Right lung (tissue), 10 donors: ENCODE data around the gene TCN2. TPM values are rescaled to one million over a fixed set of nuclear protein-coding genes. Genes with fewer than 3 reads are reported as not detected.
"Not testable (repeated sequence)": the region's sequence is repeated elsewhere in the genome, so short reads cannot be mapped to it uniquely, and the experiment has no call there.

Experiments
- DNase-seq, 2 donors: peaks; one replicate each; pipeline ENCODE4 v3.0.0-alpha.2; 2013
- long read RNA-seq, 8 donors: transcript quantifications; one replicate each; lab custom pipeline, GENCODE V29; 2026
- polyA plus RNA-seq, 5 donors: library from polyadenylated mRNA; unstranded; fragments of 120-200 nt; gene quantifications; one replicate each; pipeline versions ENCODE4 v1.2.1 to v1.2.3, GENCODE V29; 2013; ENCODE audit warnings: inconsistent platforms in 1 of 5, low replicate concordance in 1 of 5; ENCODE audit not compliant: insufficient read length in 5 of 5, insufficient read depth in 1 of 5

TCN2 gene
- polyA plus RNA-seq = 10 to 100 TPM; 21.9 to 41.0 (median 28.1) TPM
- long read RNA-seq, donor 1, transcript TCN2-201 (9 exons, 2,535 nt) = major isoform, 8 of 10 reads
- long read RNA-seq, donor 1, partial matches to known transcripts = 0 of 10 reads
- long read RNA-seq, donor 1, other reads (novel, unspliced or antisense) = 0 of 10 reads
- long read RNA-seq, donor 2, partial matches to known transcripts = 0 of 2 reads
- long read RNA-seq, donor 2, other reads (novel, unspliced or antisense) = 0 of 2 reads
- long read RNA-seq, donor 3, partial matches to known transcripts = 0 of 4 reads
- long read RNA-seq, donor 3, other reads (novel, unspliced or antisense) = 0 of 4 reads
- long read RNA-seq, donor 4, transcript TCN2-201 (9 exons, 2,535 nt) = major isoform, 6 of 7 reads
- long read RNA-seq, donor 4, partial matches to known transcripts = 0 of 7 reads
- long read RNA-seq, donor 4, other reads (novel, unspliced or antisense) = 0 of 7 reads
- long read RNA-seq, donor 5, partial matches to known transcripts = 0 of 6 reads
- long read RNA-seq, donor 5, other reads (novel, unspliced or antisense) = 0 of 6 reads
- long read RNA-seq, donor 6, transcript TCN2-201 (9 exons, 2,535 nt) = major isoform, 15 of 18 reads
- long read RNA-seq, donor 6, partial matches to known transcripts = 0 of 18 reads
- long read RNA-seq, donor 6, other reads (novel, unspliced or antisense) = 0 of 18 reads
- long read RNA-seq, donor 7, transcript TCN2-201 (9 exons, 2,535 nt) = major isoform, 8 of 9 reads
- long read RNA-seq, donor 7, partial matches to known transcripts = 0 of 9 reads
- long read RNA-seq, donor 7, other reads (novel, unspliced or antisense) = 0 of 9 reads
- long read RNA-seq, donor 8, partial matches to known transcripts = 0 of 4 reads
- long read RNA-seq, donor 8, other reads (novel, unspliced or antisense) = 0 of 4 reads

DNA sequence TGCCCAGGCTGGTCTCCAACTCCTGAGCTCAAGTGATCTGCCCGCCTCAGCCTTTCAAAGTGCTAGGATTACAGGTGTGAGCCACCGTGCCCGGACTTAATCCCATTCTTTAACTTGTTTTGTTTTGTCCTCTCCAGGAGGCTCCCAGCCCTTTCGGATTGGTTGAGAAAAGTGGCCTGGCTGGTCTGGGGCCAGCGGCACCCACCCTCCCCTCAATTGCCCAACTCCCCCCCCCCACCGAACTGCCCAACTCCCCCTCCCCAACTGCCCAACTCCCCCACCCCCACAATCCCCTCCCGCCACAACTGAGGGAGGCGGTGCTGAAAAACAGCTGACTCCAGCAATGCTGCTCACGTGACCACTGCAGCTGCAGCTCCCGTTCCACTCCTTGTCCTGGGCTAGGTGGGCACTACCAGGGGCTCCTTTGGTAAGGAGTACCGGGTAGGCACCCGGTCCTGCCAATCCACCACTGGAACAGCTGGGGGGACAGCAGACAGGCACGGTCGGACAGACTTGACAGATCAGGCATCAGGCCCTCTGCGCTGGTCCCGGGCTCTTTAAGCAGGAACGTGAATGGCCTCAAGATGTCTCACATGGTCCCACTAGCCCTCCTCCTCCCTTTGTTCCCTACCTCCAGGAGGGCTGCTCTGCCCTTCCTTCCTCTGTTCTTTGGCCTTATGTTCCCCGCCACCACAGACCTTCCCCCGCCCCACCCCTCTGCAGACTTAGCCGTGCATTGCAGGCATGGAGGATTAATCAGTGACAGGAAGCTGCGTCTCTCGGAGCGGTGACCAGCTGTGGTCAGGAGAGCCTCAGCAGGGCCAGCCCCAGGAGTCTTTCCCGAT is at the start of gene TCN2:
TCN2 (plus strand) TSS at position 720 of the 845 bp plus-strand sequence. CDS start 158 bp downstream, outside the sequence.
- peak; percentile 71 to 76 for DNase-seq

DNA sequence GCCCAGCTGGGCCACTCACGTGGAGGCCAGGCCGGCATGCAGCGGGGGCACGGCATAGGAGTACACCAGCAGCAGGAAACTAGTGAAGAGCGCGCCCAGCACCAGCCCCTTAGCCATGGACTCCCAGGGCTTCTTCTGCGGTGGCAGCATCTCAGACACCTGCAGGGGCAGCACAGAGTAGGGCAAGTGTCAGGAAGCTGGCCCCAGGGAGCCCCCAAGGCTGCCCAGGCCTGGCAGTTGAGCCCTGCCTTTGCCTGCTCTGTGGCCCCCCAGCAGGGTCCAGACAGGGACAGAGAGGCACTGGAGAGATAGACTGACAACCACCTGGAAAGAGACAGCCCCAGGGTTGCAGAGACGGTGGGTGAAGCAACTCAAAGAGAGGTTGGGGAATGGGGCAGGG is 49.7 kb upstream of the TCN2 start:
- DNase-seq = no peak

DNA sequence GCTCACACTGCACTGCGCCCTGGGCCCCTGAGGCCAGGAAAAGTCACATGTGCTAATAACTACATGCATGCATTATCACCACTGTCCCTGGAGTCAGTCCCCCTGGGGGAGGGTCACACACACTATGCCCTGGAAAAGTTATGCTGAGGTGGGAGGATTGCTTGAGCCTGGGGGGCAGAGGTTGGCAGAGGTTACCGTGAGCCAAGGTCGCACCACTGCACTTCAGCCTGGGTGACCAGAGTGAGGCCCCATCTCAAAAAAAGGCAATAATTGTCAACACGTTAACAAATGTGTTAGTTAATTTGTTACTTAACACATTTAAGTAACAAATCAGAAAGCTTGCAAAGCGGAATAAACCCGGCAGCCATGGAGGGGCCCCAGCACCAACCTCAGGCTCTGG is 47.1 kb upstream of the TCN2 start:
- DNase-seq = no peak

DNA sequence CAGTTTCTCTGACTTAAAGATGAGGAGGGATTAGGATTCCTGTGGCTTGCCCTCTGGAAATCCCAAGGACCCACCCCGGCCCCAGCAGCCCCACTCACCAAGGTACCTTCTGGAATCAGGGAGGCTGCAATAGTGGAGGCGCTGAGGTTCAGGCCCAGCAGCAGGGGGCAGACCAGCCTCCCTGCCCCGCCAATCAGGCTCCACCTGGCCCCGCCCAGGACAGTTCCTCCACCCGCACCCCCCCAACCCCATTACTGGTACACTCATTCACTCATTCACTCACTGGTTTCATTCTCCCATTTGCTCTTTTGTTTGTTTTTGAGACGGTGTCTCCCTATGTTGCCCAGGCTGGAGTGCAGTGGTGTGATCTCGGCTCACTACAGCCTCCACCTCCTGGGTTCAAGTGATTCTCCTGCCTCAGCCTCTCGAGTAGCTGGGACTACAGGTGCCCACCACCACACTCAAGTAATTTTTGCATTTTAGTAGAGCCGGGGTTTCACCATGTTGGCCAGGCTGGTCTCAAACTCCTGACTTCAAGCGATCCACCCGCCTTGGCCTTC is 46.3 kb upstream of the TCN2 start:
- not testable (repeated sequence) for DNase-seq

DNA sequence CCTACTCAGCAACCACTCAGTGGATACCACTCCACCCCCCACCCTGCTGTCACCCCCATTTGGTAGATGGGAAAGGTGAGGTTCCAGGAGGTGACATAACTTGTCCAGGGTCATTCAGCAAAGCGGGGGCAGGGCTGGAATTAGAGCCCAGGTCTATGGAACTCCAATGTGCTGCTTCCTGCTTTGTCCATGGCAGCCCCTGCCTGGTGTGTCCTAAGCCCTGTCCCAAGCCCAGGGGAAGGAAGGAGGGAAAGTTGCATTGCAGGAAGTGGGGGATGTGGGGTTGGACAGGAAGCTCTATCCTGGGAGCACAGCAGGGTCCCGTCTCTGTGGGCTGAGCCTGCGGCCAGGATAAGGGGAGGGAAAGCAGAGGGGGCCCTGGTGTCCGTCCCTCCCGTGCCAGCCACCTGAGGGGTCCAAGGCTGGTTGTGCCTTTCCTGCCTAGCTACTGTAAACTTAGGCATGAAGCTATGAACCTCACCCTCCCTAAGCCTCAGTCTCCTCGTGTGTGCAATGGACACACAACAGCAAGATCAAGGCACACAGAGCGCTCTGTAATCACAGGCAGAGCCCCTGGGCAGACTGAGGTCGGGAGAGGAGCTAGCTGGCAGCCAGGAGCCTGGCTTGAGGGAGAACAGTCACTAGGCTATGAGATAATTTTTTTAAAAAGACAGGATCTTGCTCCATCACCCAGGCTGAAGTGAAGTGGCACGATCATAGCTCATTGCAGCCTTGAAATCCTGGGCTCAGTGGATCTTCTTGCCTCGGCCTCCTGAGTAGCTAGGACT is 45.4 kb upstream of the TCN2 start:
- no peak for DNase-seq

DNA sequence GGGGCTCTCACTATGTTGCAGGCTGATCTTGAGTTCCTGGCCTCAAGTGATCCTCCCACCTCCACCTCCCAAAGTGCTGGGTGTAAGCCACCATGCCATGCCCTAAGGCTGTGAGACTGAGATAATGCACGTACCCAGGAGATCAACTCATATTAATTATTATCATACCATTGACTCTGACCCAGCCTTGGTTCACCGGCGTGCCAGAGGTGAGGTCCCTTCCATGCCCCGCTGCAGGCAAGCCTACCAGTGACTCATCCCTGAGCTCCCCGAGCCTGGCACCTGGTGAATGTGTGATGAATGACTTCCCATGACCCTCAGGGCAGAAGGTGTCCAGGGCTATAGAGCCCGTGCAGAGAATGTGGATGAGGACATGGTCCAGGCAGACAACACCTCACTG is 44.6 kb upstream of the TCN2 start:
- DNase-seq = no peak

DNA sequence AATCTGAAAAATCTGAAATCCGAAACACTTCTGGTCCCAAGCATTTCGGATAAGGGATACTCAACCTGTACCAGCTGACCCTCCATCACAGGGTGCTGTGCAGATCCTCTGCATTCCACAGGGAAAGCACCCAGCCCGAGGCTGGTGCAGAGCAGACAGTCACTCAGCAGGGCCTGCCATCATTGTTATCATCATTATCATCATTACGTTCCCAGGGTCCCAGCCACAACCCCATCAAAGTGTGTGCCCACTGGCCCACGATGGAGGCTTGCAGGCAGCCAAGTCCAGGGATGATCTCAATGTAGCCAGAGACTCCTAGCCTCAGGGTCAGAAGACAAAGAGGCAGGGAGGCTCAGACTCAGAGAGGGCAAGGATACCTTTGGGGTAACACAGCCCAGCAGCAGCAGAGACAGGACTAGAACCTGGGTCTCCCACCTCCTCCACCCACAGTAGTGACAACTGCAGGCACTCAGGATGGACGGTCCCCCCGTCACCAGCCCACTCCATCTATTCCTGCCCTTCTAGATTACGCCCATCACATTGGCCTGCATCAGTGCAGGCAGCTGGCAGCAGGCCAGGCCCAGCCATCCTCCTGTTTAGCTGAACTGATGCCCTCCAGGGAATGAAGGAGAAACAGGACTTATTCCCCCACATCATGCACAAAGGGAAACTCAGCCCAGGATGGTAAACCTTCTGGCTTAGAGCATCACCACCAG is 42.8 kb upstream of the TCN2 start:
- no peak for DNase-seq

DNA sequence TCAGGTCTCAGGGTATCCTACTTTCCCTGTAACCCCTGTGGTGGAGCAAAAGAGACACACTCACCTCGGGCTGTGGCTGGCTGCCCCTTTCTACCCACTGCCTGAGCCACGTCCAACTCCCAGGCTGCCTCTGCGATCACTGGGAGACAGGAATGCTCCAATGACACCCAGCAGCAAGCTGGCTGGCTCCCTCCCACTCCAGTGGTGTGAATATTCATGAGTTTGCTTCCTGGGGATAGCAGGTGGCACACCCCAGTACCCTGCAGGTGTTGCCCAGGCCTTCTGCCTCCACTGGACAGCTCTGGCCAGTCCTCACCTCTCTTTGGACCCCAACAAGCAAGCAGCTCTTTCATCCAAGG is 42.2 kb upstream of the TCN2 start:
- no peak for DNase-seq

DNA sequence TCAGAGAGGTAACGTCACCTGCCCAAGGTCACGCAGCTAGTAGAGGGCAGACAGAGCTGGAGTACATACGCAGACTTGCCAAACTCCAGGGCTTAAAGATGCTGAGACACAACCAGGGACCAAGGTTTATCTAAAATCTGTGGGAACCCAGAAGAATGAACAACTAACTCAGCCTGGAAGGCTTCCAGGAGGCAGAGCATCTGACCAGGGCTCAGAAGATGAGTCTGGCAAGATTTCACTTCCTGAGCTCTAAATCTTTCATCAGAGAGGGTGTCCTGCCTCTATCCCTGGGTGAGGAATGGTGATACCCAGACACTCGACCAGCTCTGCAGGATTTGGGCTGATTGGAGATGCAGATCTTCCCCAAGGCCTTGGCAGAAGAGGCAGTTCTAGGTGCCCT is 41.6 kb upstream of the TCN2 start:
- no peak for DNase-seq

DNA sequence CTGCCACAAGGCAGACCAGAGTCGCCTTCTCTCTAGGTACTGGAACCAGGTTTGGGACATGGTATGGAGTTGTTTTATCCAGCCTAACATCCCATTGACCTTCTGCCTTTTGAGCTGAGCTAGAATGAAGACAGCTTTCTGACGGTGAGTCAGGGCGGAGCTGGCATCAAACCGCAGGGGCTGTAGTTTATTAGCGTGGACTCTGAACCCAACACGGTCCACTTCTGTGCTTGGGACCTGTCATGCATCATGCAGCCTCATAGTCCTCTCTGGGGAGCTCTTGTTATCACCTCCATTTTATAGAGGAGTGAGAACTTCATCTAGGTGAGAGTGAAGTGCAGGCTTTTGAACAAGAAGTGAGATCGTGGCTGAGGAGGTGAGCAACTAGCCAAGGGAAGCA is 40.8 kb upstream of the TCN2 start:
- no peak for DNase-seq

DNA sequence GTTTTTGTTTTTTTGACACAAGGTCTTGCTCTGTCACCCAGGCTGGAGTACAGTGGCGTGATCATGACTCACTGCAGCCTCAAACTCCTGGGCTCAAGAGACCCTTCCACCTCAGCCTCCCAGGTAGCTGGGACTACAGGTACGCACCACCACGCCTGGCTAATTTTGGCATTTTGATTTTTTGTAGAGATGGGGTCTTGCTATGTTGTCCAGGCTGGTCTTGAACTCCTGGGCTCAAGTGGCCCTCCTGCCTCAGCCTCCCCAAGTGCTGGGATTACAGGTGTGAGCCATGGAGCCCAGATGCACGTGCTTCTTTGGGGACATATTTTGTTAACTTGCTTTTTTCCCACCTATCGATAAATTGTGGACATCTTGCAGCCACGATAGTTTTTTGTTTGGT is 39.7 kb upstream of the TCN2 start:
- DNase-seq = not testable (repeated sequence)

DNA sequence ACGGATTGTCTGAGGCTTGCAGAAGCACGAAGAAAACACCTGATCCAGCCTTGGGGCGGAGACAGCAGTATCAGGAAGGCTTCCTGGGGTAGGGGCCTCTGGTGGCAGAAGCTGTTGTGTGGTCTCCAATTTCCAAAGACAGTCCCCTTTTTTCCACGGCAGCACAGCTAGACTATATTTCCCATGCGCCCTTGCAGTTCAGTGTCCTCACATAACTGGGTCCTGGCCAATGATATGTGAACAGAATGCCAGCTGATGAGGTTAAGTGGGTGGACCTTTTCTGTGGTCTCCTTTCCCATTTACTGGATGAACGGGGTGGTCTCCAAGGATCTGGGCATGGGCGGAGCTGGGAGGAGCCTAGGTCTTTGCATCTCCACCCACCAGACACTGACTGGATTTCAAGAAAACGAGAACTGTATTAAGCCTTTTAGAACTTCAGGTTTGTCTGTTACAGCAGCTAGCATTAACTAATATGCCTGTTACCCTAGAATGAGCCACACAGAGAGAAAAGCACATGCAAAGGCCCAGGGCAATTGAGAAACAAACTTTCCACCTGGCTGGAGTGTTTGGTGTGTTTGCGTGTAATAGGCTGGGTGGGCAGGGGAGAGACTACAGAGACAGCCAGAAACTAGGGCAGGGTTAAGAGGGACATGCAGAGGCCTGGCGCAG is 38.7 kb upstream of the TCN2 start:
- DNase-seq = no peak

DNA sequence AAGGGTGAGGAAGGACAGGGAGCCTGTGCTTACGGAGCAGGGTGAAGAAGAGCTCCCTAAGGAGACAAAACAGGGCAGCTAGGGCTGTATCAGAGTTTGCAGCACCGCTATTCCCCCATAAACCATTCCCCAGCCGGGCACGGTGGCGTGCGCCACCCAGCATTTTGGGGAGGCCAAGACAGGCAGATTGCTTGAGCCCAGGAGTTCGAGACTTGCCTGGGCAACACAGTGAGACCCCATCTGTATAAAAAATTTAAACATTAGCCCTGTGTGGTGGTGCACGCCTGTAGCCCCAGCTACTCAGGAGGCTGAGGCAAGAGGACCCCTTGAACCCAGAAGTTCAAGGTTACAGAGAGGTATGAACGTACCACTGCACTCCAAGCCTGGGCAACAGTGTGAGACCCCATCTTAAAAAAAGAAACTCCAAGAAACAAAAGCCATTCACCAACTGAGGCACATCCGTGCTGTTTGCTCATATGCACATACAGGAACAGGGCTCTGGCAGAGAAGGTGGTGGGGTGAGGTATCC is 37.2 kb upstream of the TCN2 start:
- DNase-seq = no peak

DNA sequence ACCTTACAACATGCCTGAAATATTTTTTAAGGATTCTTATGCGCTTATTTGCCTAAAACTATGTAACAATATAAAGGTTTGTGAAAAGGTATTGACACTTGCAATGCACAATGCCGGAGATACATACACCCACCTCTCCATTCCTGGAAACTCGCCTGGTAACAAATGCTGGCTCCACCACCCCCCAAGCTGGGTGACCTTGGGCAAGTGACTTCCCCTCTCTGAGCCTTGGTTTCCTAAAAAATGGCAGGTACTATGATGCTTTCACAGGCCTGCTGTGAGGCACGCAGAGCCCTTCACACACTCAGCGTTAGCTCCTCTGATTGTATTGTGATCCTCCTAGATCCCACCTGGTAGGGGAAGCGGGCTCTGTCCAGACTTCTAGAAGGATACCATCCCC is 34.8 kb upstream of the TCN2 start:
- no peak for DNase-seq

DNA sequence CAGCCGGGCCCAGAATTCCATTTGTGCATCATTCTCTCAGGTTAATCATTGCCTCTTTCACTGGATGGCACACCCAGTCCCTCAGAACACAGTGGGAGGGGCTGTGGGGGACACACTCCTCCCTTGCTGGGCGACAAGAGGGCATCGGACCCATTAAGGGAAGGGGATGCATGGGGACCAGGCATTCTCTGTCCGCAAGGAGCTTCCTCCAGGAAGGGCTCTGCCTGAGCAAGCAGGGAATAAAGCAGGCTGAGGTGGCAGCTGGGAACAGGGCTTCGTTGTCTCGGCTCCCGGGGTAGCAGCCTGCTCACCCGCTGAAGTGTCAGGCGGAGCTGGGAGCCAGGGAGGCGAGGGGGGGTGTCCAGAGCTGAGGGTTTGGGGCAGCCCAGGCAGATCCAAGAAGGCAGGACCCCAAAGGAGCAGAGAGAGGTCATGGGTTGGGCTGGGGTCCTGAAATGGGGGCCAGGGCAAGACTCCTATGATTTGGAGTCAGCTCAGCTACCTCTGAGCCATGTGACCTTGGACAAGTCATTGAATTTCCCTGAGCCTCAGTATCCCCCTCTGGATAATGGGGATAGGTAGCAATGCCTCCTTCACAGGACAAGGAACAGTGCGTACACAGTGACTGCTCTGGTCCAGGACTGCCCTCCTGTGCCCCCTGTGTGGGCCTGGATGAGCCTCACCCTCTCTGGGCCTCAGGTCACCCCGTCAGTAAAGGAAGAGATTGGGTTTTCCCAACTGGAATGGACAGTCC is 34.0 kb upstream of the TCN2 start:
- no peak for DNase-seq

DNA sequence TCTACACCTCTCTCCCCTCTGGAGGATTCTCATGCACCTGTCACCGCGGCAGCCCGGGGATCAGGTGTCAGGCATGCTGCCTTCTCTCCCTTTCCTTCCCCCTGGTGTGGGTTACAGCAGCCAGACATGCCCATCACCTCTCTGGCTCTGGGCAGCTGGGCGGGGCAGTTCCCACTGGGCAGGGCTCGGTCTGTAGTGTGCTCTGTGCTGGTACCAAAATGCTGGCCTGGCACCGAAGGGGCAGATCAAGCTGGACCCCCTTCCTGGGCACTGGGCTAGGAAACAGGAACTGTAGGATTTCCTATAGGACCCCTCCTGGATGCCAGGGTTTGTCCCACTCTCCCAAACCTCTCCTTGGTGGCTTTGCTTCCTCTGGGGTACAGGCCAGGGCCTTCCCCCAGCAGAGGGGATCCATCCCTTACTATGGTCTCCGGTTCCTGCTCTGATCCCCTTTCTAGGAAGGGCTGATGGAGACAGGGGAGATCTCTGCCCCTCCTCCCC is 33.3 kb upstream of the TCN2 start:
- DNase-seq = no peak

DNA sequence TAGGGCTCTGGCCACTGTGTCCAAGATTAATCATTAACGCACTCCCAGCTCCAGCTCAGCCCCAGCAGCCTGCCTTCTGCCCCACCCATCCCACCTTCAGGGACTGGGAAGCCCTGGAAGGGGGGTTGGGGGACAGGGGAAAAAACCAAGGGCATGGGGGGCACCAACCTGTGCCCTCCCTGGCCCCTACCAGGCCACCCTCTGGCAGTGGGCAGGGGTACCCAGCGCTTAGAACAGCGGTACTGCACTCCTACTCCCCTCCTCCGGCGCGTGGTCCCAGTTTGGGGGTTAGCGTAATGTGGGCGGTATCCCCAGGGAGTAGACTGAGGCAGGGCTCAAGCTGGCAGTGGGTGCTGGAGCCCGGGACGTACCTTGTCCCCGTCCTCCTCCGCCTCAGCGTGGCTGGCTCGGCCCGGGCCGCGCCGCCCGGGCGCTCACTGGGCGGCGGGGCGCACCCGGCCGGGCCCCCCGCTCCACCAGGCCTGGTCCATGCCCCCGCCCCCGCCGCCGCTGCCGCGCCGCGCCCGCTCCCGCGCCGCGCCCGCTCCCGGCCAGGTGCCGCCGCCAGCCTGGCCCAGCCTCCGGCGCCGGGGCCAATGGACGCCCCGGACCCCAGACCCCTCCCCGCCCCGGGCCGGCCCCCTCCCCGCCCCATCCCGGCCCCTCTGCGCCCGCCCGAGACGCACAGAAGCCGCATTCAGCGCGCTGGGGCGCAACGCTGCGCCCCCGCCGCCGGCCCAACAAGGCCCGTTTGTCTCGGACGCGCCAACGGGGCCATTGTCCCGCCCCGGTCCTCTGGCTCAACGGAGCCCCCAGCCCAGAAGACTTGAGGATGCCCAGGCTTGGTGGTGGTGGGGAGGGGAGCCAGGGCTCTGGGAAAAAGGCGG is 32.6 kb upstream of the TCN2 start, which contains the start of gene GAL3ST1:
GAL3ST1 (minus strand) TSS at position 571 of the 887 bp plus-strand sequence. CDS start 17,273 bp downstream, outside the sequence.
- peak in 1 of 2 donors; percentile 31 for DNase-seq
